Breast epithelium (tissue), 4 donors: ENCODE data around the gene ACTR3. TPM values are rescaled to one million over a fixed set of nuclear protein-coding genes. Genes with fewer than 3 reads are reported as not detected.
A peak's percentile ranks its signal among the peaks of the same experiment; 100 is the strongest.

Source experiments
- DNase-seq, 2 donors: peaks; one replicate each; pipeline ENCODE4 v3.0.0-alpha.2; 2019; ENCODE audit warnings: low spot score in 2 of 2
- H3K27ac ChIP-seq, 2 donors: fragments of 200-600 bp; sonication (generic) in 1 of 2; one replicate each; pipeline ENCODE4 v1.5.1; 2016 to 2019; ENCODE audit warnings: mild to moderate bottlenecking in 1 of 2
- H3K27me3 ChIP-seq, 2 donors: fragments of 200-600 bp; sonication (generic) in 1 of 2; one replicate each; pipeline versions ENCODE4 v1.5.1 to v1.6.0; 2017 to 2019; ENCODE audit warnings: control low read depth in 1 of 2, mild to moderate bottlenecking in 1 of 2
- H3K36me3 ChIP-seq: fragments of 200-600 bp; one replicate; pipeline ENCODE4 v1.5.1; 2019
- H3K4me1 ChIP-seq, 2 donors: fragments of 200-600 bp; sonication (generic); one replicate each; pipeline ENCODE4 v1.5.1; 2016 to 2019; ENCODE audit warnings: control low read depth in 1 of 2
- H3K4me3 ChIP-seq, 3 donors: fragments of 200-600 bp; sonication (generic); 1 replicate in 2 of 3; 2 replicates in 1 of 3; pipeline ENCODE4 v1.5.1; 2016 to 2019; ENCODE audit warnings: mild to moderate bottlenecking in 3 of 3, moderate library complexity in 2 of 3
- H3K9me3 ChIP-seq, 2 donors: fragments of 200-600 bp; sonication (generic) in 1 of 2; one replicate each; pipeline ENCODE4 v1.5.1; 2016 to 2019; ENCODE audit warnings: control low read depth in 1 of 2
- POLR2A ChIP-seq: fragments of 450-650 bp; IDR thresholded peaks from one replicate; pipeline ENCODE4 v1.6.1; 2016; ENCODE audit warnings: antibody characterized with exemption, mild to moderate bottlenecking, moderate library complexity
- POLR2AphosphoS5 ChIP-seq, 3 donors: sonication (generic); formaldehyde crosslinking; IDR thresholded peaks; one replicate each; pipeline ENCODE4 v1.6.1; 2017; ENCODE audit warnings: antibody characterized with exemption in 3 of 3
- intact Hi-C: fragments of 100-400 bp; cut with DNase I; formaldehyde crosslinking; loops from one replicate; pipeline ENCODE4 v1.15.1; 2023; ENCODE audit warnings: low total_unique reads
- total RNA-seq, 3 donors: library from RNA; depleted of rRNA; stranded (reverse); fragments of >200 nt; gene quantifications; one replicate each; pipeline ENCODE4 v1.1.0, GENCODE V29; 2016
- TF ChIP-seq, protein P1 (sequence below), 3 donors: fragments of 450-650 bp; IDR thresholded peaks; one replicate each; pipeline ENCODE4 v1.5.1; 2016 to 2017; ENCODE audit warnings: antibody characterized with exemption in 3 of 3, mild to moderate bottlenecking in 3 of 3, moderate library complexity in 3 of 3

Gene ACTR3
- total RNA-seq, 3 donors from 2014 or later, result 98.4 to 150 (median 117) TPM

DNA sequence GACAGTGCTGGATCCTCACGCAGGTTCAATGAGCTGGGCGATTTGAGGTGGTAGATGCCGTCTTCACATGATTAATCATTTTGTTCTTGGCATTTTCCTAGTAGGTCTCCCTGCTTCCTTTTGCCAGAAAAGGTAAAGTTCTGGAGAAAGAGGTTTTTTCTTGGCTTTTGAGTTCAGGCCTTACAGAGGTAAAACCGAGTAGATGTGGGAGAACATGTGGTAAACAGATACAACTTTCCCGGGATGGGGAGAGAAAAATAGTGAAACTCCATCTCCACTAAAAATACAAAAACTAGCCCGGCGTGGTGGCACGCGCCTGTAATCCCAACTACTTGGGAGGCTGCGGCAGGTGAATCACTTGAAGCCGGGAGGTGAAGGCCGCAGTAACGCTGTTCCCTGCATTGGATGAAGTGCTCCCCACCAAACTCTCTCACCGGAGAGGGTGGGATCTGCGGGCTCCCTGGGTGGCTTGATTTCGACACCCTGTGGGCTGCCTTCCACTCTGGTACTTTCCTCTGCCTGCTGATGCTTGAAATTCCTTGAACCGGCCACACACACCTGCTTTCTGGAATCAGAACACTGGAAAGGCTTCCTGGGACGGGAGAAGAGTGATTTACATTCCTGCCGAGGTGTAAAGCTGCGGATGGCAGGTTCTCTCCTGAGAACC, 88.8 kb downstream of the ACTR3 start:
- H3K27me3 ChIP-seq, result no peaks in the 10 kb centered on the region
- no peak overlapping the region for H3K4me3 ChIP-seq
- TF ChIP-seq POLR2A (no peak), POLR2AphosphoS5 (IDR thresholded peaks at IDR 0.05) (no peak)
- TF ChIP-seq, protein P1, sequence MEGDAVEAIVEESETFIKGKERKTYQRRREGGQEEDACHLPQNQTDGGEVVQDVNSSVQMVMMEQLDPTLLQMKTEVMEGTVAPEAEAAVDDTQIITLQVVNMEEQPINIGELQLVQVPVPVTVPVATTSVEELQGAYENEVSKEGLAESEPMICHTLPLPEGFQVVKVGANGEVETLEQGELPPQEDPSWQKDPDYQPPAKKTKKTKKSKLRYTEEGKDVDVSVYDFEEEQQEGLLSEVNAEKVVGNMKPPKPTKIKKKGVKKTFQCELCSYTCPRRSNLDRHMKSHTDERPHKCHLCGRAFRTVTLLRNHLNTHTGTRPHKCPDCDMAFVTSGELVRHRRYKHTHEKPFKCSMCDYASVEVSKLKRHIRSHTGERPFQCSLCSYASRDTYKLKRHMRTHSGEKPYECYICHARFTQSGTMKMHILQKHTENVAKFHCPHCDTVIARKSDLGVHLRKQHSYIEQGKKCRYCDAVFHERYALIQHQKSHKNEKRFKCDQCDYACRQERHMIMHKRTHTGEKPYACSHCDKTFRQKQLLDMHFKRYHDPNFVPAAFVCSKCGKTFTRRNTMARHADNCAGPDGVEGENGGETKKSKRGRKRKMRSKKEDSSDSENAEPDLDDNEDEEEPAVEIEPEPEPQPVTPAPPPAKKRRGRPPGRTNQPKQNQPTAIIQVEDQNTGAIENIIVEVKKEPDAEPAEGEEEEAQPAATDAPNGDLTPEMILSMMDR (IDR thresholded peaks at IDR 0.05), result no peak
- H3K27ac ChIP-seq, result peak overlapping the region; percentile 68 to 87
- intact Hi-C loops, result no loop called here
- peak in 1 of 2 donors; percentile 29 for DNase-seq
- peaks cover 0 to 7% of the 10 kb centered on the region in 2 donors for H3K9me3 ChIP-seq
- no peaks in the 10 kb centered on the region for H3K36me3 ChIP-seq
- H3K4me1 ChIP-seq, result no peaks in the 10 kb centered on the region

DNA sequence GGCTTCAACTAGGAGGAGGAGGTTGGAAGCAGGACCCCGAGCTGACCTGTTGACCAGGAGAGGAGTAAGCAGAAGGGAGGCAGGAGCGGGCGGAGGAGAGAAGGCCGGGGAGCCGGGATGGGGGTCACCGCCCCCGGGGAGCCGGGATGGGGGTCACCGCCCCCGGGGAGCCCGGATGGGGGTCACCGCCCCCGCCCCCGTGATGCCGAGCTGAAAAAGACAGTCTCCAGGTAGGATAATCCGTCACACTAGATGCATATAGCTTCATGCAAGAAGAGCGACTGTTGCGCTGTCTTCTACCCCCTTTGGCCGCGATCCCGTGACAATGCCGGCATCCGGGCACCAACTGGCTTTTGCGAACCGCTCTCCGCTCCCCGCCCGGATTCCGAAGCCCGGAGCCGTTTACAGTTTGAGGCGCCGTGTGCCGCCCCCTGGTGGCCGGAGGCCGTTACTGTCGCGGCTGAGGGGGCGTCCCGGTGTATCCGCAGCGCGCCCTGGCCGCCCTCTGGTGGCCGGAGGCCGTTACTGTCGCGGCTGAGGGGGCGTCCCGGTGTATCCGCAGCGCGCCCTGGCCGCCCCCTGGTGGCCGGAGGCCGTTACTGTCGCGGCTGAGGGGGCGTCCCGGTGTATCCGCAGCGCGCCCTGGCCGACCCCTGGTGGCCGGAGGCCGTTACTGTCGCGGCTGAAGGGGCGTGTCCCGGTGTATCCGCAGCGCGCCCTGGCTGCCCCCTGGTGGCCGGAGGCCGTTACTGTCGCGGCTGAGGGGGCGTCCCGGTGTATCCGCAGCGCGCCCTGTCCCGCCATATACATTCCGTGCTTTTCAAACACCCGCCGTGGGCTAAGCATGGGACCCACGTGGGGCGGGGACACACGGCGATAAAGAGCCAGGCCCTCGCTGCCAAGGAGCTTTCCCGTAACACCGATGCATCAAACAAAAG, 89.6 kb downstream of the ACTR3 start:
- TF ChIP-seq, protein P1 (IDR thresholded peaks at IDR 0.05), result no peak
- TF ChIP-seq POLR2AphosphoS5 (IDR thresholded peaks at IDR 0.05) (no peak), POLR2A (no peak)
- H3K4me3 ChIP-seq, result no peak overlapping the region
- no peaks in the 10 kb centered on the region for H3K36me3 ChIP-seq
- H3K27me3 ChIP-seq, result no peaks in the 10 kb centered on the region
- no peak for DNase-seq
- no peaks in the 10 kb centered on the region for H3K4me1 ChIP-seq
- intact Hi-C loops, result no loop called here
- peaks cover 0 to 7% of the 10 kb centered on the region in 2 donors for H3K9me3 ChIP-seq
- peak overlapping the region; percentile 68 to 87 for H3K27ac ChIP-seq

DNA sequence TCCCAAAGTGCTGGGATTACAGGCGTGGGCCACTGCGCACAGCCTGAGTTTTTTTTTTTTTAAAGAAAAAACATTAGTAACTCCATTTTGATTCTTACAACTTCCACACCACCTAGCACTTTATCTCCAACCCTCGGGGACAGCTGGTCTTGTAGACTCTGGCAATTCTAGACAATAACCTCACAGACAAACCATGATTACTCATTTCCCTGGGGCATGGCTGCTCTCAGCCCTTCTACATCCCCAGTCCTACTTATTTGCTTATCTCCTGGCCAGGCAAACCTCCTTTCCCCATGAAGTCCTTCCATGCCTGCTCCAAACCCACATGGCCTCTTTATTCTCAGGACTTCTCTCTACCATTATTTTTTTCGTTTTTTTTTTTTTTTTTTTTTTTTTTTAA, 91.1 kb downstream of the ACTR3 start:
- no peaks in the 10 kb centered on the region for H3K36me3 ChIP-seq
- no peak for DNase-seq

DNA sequence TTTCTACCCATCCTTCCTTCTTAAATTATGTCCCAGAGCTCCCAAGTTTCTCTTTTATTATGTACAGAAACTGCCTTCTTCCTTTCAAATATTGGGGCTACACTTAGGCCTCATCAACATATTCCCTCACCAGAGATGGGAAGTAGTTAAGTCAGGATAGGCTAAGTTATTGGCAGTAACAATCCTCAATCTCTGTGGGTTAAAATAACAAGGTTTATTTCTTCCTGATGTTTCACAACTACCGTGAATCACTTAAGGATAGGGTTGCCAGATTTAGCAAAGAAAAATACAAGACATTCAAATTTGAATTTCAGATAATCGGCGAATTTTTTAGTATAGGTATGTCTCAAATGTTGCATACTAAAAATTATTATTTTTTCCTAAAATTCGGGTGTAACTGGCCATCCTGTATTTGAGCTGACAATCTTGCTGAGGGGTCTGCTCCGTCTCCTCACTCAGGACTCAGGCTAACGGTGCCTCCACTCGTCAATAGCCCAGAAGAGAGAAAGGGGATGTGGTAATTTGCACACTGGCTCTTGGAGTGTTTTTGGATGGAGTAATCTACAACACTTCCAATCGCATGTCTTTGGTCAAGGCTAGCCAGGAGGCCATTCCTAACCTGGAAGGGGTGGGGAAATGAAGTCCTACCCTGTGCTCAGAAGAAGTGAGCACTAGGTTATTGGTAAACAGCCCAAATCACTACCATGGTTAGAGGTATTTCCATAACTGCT, 91.7 kb downstream of the ACTR3 start:
- Histone ChIP-seq H3K27me3 (no peaks in the 10 kb centered on the region), H3K36me3 (no peaks in the 10 kb centered on the region), H3K4me3 (no peak overlapping the region), H3K9me3 (peaks cover 0 to 7% of the 10 kb centered on the region in 2 donors), H3K27ac (no peak overlapping the region), H3K4me1 (no peaks in the 10 kb centered on the region)
- DNase-seq, result no peak
- intact Hi-C loops, result no loop called here
- TF ChIP-seq, protein P1 (IDR thresholded peaks at IDR 0.05), result no peak
- TF ChIP-seq POLR2A, result no peak
- TF ChIP-seq POLR2AphosphoS5 (IDR thresholded peaks at IDR 0.05), result no peak

More for the DNA sequence above, 91.1 kb downstream of the ACTR3 start:
- intact Hi-C loops, result no loop called here
- TF ChIP-seq POLR2A, result no peak
- TF ChIP-seq POLR2AphosphoS5 (IDR thresholded peaks at IDR 0.05), result no peak
- TF ChIP-seq, protein P1 (IDR thresholded peaks at IDR 0.05), result no peak
- no peak overlapping the region for H3K4me3 ChIP-seq
- peaks cover 0 to 7% of the 10 kb centered on the region in 2 donors for H3K9me3 ChIP-seq
- H3K27me3 ChIP-seq, result no peaks in the 10 kb centered on the region
- H3K4me1 ChIP-seq, result no peaks in the 10 kb centered on the region
- H3K27ac ChIP-seq, result no peak overlapping the region
